ENCODE data around the gene ASAP3.

ASAP3 gene

DNA sequence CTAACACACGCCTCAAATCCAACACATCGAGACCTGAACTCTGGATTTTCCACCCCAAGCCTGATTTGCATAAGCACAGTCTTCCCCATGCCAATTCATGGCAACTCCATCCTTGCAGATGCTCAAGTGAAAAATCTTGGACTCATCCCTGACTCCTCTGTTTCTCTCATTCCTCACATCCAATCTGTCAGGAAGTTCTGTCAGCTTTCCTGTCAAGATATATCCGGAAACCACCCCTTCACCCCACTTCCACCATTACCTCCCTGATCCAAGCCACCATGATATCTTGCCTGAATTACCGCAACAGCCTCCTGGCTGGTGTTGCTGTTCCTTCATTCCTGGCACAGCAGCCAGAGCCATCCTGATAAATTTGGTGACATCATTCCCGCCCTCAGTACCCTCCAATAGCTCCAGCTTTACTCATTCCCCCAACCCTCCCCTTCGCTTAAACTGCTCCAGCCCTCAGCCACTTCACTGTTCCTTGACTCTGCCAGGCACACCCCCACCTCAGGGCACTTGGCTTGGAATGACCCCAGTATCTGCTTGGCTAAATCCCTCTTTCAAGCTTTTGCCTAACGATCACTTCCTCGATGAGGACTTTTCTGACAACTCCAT is 76.9 kb downstream of the ASAP3 start:
- no peak overlapping the region for H2AFZ ChIP-seq (ENCODE audit: low read length)
- no peaks in the 10 kb centered on the region for H3F3A ChIP-seq (ENCODE audit: low read depth)
- no peaks in the 10 kb centered on the region for H3K27me3 ChIP-seq (ENCODE audit: insufficient read depth, low read length, poor library complexity, severe bottlenecking)
- no peaks in the 10 kb centered on the region for H3K79me2 ChIP-seq (ENCODE audit: insufficient read depth, low read length)
- no peaks in the 10 kb centered on the region for H3K9me2 ChIP-seq (replicated peaks; ENCODE audit: low read depth, low read length)
- no peak overlapping the region for H3K4me2 ChIP-seq (ENCODE audit: low read depth, low read length, poor library complexity, severe bottlenecking)
- no peak overlapping the region for H3K4me3 ChIP-seq (ENCODE audit: low read length, poor library complexity, severe bottlenecking)
- no peaks in the 10 kb centered on the region for H4K20me1 ChIP-seq (ENCODE audit: insufficient read depth, low read length, poor library complexity, severe bottlenecking)
- no peaks in the 10 kb centered on the region for H3K9me3 ChIP-seq (ENCODE audit: insufficient read depth, low read depth, low read length)
- peaks cover 13% of the 10 kb centered on the region for H3K4me1 ChIP-seq (ENCODE audit: insufficient read depth, low read length, poor library complexity, severe bottlenecking)
- H3K9ac ChIP-seq (ENCODE audit: low read depth, low read length, poor library complexity, severe bottlenecking) = no peak overlapping the region
- TF ChIP-seq, protein P1, sequence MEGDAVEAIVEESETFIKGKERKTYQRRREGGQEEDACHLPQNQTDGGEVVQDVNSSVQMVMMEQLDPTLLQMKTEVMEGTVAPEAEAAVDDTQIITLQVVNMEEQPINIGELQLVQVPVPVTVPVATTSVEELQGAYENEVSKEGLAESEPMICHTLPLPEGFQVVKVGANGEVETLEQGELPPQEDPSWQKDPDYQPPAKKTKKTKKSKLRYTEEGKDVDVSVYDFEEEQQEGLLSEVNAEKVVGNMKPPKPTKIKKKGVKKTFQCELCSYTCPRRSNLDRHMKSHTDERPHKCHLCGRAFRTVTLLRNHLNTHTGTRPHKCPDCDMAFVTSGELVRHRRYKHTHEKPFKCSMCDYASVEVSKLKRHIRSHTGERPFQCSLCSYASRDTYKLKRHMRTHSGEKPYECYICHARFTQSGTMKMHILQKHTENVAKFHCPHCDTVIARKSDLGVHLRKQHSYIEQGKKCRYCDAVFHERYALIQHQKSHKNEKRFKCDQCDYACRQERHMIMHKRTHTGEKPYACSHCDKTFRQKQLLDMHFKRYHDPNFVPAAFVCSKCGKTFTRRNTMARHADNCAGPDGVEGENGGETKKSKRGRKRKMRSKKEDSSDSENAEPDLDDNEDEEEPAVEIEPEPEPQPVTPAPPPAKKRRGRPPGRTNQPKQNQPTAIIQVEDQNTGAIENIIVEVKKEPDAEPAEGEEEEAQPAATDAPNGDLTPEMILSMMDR (conservative IDR thresholded peaks at IDR 0.05; ENCODE audit: low read length) = no peak
- TF ChIP-seq EZH2phosphoT487 (IDR thresholded peaks at IDR 0.05; ENCODE audit: borderline replicate concordance) = no peak
- H3K36me3 ChIP-seq (ENCODE audit: insufficient read depth, low read length) = no peaks in the 10 kb centered on the region

DNA sequence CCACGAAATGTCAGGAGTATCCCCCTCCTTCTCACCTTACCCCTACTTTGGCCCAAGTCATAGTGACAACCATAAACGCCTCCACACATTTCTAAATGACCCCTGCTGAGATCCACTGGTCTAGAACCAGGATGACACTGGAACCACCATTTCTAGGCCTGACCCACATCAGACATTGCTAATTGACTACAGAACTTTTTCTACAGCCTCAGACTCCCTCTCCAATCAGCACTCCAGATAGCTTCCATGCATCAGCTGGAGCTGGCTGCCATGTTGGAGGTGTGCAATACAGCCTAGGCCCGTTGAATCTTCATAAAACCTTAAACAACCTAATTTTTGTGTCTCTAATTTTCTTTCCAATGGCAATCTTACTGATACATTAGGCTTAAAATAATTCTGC is 78.0 kb downstream of the ASAP3 start:
- no peaks in the 10 kb centered on the region for H3F3A ChIP-seq (ENCODE audit: low read depth)
- no peaks in the 10 kb centered on the region for H3K9me2 ChIP-seq (replicated peaks; ENCODE audit: low read depth, low read length)
- H3K79me2 ChIP-seq (ENCODE audit: insufficient read depth, low read length) = no peaks in the 10 kb centered on the region
- H3K4me2 ChIP-seq (ENCODE audit: low read depth, low read length, poor library complexity, severe bottlenecking) = no peak overlapping the region
- no peaks in the 10 kb centered on the region for H3K9me3 ChIP-seq (ENCODE audit: insufficient read depth, low read depth, low read length)
- H3K27me3 ChIP-seq (ENCODE audit: insufficient read depth, low read length, poor library complexity, severe bottlenecking) = no peaks in the 10 kb centered on the region
- TF ChIP-seq, protein P1 (conservative IDR thresholded peaks at IDR 0.05; ENCODE audit: low read length) = no peak
- TF ChIP-seq EZH2phosphoT487 (IDR thresholded peaks at IDR 0.05; ENCODE audit: borderline replicate concordance) = no peak
- no peak overlapping the region for H3K4me3 ChIP-seq (ENCODE audit: low read length, poor library complexity, severe bottlenecking)
- no peaks in the 10 kb centered on the region for H3K36me3 ChIP-seq (ENCODE audit: insufficient read depth, low read length)
- peaks cover 13% of the 10 kb centered on the region for H3K4me1 ChIP-seq (ENCODE audit: insufficient read depth, low read length, poor library complexity, severe bottlenecking)
- no peak overlapping the region for H3K9ac ChIP-seq (ENCODE audit: low read depth, low read length, poor library complexity, severe bottlenecking)
- H4K20me1 ChIP-seq (ENCODE audit: insufficient read depth, low read length, poor library complexity, severe bottlenecking) = no peaks in the 10 kb centered on the region
- H2AFZ ChIP-seq (ENCODE audit: low read length) = no peak overlapping the region

DNA sequence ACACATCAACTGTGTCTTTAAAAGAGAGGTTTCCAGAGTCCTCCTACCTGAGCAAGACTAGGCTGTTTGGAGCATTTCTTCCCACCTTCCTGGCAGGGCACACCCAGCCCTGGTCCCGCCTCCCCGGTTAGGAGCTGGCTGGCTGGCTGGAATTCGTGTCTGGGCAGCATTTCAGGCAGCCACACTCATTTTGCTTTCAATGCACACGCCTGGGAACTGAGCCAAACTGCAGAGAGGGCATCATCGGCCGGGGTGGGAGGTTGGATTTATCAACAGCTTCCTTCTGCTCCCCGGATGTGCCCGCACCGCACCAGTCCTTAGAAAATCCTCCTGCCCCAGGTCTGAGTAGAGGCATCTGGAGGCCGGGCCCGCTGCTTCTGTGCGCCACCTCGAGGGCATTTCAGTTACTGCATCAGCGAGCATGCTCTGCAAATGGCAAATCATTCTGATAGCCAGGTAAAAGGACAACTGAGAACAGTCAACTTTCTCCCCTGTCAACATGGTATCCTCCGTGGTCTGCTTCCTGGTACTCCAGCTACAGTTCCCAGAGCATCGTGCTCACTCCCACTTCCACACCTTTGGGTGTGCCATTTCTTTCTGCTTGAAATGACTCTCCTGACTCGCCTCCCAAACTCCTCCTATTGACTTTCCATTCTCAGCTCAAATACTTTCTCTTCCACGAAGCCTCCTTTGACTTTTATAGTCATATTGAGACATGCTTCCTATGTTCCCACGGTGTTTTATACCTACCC is 80.1 kb downstream of the ASAP3 start:
- peak overlapping the region; percentile 52 for H3K9ac ChIP-seq (ENCODE audit: low read depth, low read length, poor library complexity, severe bottlenecking)
- H3K4me3 ChIP-seq (ENCODE audit: low read length, poor library complexity, severe bottlenecking) = peak overlapping the region; percentile 61
- H3K4me2 ChIP-seq (ENCODE audit: low read depth, low read length, poor library complexity, severe bottlenecking) = peak overlapping the region; percentile 70
- no peaks in the 10 kb centered on the region for H3F3A ChIP-seq (ENCODE audit: low read depth)
- H3K36me3 ChIP-seq (ENCODE audit: insufficient read depth, low read length) = no peaks in the 10 kb centered on the region
- peaks cover 13% of the 10 kb centered on the region for H3K4me1 ChIP-seq (ENCODE audit: insufficient read depth, low read length, poor library complexity, severe bottlenecking)
- no peaks in the 10 kb centered on the region for H4K20me1 ChIP-seq (ENCODE audit: insufficient read depth, low read length, poor library complexity, severe bottlenecking)
- H3K9me2 ChIP-seq (replicated peaks; ENCODE audit: low read depth, low read length) = no peaks in the 10 kb centered on the region
- H3K27me3 ChIP-seq (ENCODE audit: insufficient read depth, low read length, poor library complexity, severe bottlenecking) = no peaks in the 10 kb centered on the region
- no peaks in the 10 kb centered on the region for H3K9me3 ChIP-seq (ENCODE audit: insufficient read depth, low read depth, low read length)
- peak overlapping the region; percentile 86 for H2AFZ ChIP-seq (ENCODE audit: low read length)
- no peaks in the 10 kb centered on the region for H3K79me2 ChIP-seq (ENCODE audit: insufficient read depth, low read length)
- TF ChIP-seq, protein P1 (conservative IDR thresholded peaks at IDR 0.05; ENCODE audit: low read length) = peak; percentile 95
- no peak for TF ChIP-seq EZH2phosphoT487 (IDR thresholded peaks at IDR 0.05; ENCODE audit: borderline replicate concordance)
